ENCODE data around the gene DND1.
"Not testable (repeated sequence)": the region's sequence is repeated elsewhere in the genome, so short reads cannot be mapped to it uniquely, and the experiment has no call there.

DND1 gene

GRCh38 chr5:140628711-140629110, 44.7 kb downstream of the DND1 start:
- no peak for DNase-seq

GRCh38 chr5:140627972-140628371, 45.4 kb downstream of the DND1 start:
- no peak for DNase-seq

GRCh38 chr5:140624886-140625285, 48.5 kb downstream of the DND1 start:
- not testable (repeated sequence) for DNase-seq

GRCh38 chr5:140623061-140623460, 50.3 kb downstream of the DND1 start:
- not testable (repeated sequence) for DNase-seq

- DNase-seq: no peak
Observed at GRCh38 chr5:140622301-140622700, 51.1 kb downstream of the DND1 start.
